Measurements from ENCODE around the gene HOXB8. TPM values are rescaled to one million over a fixed set of nuclear protein-coding genes. Genes with fewer than 3 reads are reported as not detected.

The HOXB8 gene
- total RNA-seq, 1 donor from 2014 or later, result not detected

DNA sequence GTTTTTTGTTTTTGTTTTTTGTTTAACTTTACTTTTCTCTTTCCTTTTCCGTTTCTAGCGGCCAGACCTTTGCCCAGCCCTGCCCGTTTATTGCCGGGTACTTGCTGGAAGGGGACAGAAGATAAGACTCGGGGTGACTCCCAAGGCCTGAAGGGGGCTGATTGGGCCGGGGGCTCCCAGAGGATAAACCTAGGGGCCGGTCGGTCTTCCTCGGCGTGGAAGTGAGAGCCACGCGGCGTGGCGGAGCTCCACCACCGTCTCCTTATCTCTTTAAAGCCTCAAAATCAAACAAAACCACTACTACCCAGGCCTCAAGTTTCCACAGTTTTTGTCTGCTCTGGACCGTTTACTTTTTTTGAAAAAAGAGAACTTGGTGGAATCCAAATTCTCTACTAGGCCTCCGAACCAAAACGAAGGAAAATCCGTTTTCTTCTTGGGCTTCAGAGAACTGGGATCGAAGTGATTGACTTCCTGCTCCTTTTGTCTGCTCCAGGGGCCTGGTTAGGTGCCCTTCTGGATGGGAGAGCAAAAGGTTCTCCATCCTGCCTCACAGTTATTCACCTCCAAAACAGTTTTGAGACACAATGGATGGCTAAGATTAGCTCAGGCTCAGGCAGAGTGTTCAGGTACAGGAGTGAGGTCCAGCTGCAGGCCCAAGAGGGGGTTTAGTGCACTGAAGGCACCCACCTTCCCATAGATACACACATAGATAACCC is 19.6 kb upstream of the HOXB8 start:
- H3K36me3 ChIP-seq, result no peaks in the 10 kb centered on the region
- DNase-seq, result no peak
- no peaks in the 10 kb centered on the region for H3K9me3 ChIP-seq (replicated peaks)
- peaks cover 100% of the 10 kb centered on the region for H3K27me3 ChIP-seq (ENCODE audit: low read depth)
- peaks cover 15% of the 10 kb centered on the region for H3K4me1 ChIP-seq
- TF ChIP-seq, protein P1, sequence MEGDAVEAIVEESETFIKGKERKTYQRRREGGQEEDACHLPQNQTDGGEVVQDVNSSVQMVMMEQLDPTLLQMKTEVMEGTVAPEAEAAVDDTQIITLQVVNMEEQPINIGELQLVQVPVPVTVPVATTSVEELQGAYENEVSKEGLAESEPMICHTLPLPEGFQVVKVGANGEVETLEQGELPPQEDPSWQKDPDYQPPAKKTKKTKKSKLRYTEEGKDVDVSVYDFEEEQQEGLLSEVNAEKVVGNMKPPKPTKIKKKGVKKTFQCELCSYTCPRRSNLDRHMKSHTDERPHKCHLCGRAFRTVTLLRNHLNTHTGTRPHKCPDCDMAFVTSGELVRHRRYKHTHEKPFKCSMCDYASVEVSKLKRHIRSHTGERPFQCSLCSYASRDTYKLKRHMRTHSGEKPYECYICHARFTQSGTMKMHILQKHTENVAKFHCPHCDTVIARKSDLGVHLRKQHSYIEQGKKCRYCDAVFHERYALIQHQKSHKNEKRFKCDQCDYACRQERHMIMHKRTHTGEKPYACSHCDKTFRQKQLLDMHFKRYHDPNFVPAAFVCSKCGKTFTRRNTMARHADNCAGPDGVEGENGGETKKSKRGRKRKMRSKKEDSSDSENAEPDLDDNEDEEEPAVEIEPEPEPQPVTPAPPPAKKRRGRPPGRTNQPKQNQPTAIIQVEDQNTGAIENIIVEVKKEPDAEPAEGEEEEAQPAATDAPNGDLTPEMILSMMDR (IDR thresholded peaks at IDR 0.05; ENCODE audit: borderline replicate concordance), result no peak
- intact Hi-C loops (cut with micrococcal nuclease), result no loop called here
- no peak overlapping the region for H3K27ac ChIP-seq (replicated peaks)
- no peak overlapping the region for H3K4me3 ChIP-seq

DNA sequence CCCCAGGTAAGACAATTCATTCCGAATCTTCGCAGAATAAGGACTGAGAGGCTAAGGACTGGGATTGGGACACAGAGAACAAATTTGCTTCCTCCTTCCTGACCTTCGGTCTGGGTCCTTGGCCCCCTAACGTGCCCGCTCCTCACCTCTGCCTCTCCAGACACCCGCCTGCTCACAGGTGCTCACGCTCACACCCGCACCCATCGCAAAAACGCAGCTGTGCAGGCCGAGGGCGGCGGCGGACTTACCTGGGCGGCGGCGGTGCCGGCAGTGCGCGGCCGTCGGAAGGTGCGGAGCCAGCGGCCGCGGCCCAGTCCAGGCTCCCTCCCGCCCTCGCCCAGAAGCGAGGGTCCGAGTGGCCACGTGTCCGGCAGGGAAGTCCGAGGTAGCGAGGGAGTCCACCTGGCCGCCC is 18.2 kb upstream of the HOXB8 start:
- Histone ChIP-seq H3K9me3 (replicated peaks) (no peaks in the 10 kb centered on the region), H3K4me1 (peaks cover 15% of the 10 kb centered on the region), H3K27ac (replicated peaks) (no peak overlapping the region), H3K36me3 (no peaks in the 10 kb centered on the region), H3K4me3 (no peak overlapping the region), H3K27me3 (ENCODE audit: low read depth) (peaks cover 100% of the 10 kb centered on the region)
- no peak for DNase-seq
- intact Hi-C loops (cut with micrococcal nuclease), result no loop called here
- TF ChIP-seq, protein P1 (IDR thresholded peaks at IDR 0.05; ENCODE audit: borderline replicate concordance), result no peak

DNA sequence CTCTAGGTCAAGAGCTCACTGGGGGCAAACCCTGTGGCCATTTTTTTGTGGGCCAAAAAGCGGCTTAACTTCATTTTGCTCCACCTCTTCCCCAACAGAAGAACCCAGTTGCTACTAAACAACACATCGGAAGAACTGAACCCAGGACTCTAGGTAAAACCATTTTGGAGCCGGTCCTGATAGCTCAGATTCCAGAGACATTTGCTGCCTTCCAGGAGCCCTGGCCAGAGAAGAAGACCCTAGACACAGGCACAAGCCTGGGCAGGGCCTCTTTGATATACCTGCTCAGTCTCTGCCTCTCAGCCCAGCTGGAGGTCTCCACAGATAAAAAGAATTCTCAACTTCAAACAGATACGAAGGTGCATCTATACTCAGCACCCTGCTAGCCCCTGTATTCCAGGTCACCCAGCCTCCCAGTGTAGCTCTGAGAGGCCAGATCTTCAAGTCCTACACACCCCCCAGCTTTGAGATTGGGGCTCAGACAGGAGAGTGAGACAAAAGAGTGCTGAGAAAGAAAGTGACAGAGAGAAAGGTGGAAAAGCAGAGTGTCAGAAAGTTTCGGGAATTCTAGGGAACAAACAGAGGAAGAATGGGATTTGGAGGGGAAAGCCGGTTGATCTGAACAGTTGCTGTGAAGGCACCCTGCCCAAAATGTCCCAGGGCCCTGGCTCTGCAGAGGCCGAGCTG is 17.6 kb upstream of the HOXB8 start:
- no peaks in the 10 kb centered on the region for H3K9me3 ChIP-seq (replicated peaks)
- H3K27me3 ChIP-seq (ENCODE audit: low read depth), result peaks cover 100% of the 10 kb centered on the region
- intact Hi-C loops (cut with micrococcal nuclease), result no loop called here
- no peak overlapping the region for H3K27ac ChIP-seq (replicated peaks)
- TF ChIP-seq, protein P1 (IDR thresholded peaks at IDR 0.05; ENCODE audit: borderline replicate concordance), result no peak
- H3K36me3 ChIP-seq, result no peaks in the 10 kb centered on the region
- H3K4me3 ChIP-seq, result no peak overlapping the region
- no peak for DNase-seq
- H3K4me1 ChIP-seq, result peaks cover 15% of the 10 kb centered on the region

DNA sequence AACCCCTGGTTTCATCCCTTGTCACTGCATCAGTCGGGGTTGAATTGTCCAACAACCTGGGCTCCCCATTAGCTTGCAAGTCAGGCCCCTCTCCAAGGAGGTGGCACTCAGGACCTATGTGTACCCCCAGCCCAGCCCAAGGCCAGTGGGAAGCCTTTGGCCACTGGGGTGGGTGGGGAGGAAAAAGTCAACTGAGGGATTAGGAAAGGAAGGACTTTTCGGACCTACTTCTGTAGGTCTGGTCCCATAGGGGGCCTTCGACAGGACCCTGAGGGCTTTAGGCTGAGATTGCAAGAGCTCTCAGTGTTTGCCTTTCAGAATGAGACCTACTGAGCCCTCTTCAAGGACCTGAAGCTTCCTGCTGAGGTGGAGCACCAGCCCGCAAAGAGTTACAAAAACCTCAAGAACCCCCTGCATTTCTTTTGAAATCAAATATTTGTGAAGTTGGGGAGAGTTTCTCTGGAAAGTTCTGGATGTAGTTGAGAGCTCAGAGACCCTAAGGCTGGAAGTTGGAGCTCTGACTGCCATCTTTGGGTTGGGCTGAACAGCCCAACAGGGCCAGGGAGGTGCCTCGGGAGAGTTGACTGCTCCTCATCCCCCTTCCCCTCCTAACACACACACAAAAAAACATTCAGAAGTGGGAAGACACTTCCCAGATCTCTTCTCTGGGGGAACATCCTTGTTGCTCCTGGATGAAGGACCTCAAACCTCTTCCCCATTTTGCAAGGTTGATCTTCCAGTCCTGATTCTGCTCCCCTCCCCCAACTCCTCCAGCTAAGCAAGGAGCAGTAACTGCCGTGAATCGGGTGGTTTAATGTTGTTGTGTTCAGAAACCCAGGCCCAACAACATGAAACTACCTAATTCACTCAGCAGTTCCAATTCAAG is 16.8 kb upstream of the HOXB8 start:
- H3K4me3 ChIP-seq, result no peak overlapping the region
- DNase-seq, result no peak
- no peaks in the 10 kb centered on the region for H3K36me3 ChIP-seq

More for the DNA sequence above, 16.8 kb upstream of the HOXB8 start:
- Histone ChIP-seq H3K27ac (replicated peaks) (no peak overlapping the region), H3K9me3 (replicated peaks) (no peaks in the 10 kb centered on the region), H3K4me1 (peaks cover 16% of the 10 kb centered on the region), H3K27me3 (ENCODE audit: low read depth) (peaks cover 100% of the 10 kb centered on the region)
- intact Hi-C loops (cut with micrococcal nuclease), result no loop called here
- TF ChIP-seq, protein P1 (IDR thresholded peaks at IDR 0.05; ENCODE audit: borderline replicate concordance), result no peak
